GM19238 (cell line): Measurements from ENCODE around the gene SURF1.

ENCODE experiments used
- DNase-seq: peaks from one replicate; pipeline ENCODE4 v3.0.0; 2011; ENCODE audit warnings: low spot score; ENCODE audit not compliant: insufficient read length

Gene SURF1

DNA sequence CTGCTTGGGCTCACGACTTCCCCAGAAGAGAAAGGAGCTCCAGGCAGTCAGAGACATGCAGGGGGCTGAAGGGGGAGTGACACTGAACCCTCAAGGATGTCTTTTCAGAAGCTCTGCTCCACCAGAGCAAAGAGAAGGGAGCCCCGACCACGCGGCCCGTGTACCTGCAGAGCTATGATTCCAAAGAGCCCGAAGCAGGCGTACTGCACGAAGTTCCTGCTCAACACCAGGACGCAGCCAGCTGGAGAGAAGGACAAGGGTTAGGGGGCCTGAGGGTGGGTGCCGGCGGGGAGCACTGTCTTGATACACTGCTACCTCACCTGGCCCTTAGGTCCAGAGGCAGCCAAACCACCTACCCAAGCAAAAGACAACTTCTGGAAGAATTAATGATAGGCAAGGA is 10.1 kb upstream of the SURF1 start:
- DNase-seq = no peak

DNA sequence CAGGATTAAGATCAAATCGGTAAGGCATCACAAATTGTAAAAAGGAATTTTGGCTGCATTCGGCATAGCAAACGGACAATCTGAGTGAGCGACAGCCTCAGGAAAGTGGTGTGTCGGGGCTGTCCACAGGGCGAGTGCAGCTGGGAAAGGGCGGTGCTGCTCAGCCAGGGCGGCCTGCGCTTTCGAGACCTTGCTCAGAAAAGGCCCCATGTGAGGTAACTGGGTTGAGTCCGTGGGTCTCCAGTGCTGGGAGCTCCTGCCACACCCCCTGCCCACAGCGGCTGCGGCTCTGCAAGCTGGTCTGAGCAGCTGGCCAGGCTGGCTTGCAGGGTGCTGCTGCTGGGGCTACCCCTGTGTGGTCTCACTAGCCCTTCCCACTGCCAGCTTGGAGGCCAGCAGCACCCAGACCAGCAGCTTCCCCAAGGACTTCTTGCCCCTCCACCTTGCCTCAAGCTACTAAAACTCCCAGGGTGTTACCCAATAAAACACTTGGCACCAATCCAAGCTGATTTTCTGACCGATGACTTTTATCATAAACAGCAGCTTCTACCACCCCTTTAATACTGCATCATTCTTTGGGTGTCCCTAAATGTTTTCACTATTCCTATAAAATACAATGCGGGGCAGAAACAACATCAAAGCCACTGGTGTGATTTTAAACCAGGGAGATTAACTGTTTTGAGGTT is 6.2 kb upstream of the SURF1 start:
- DNase-seq = no peak

DNA sequence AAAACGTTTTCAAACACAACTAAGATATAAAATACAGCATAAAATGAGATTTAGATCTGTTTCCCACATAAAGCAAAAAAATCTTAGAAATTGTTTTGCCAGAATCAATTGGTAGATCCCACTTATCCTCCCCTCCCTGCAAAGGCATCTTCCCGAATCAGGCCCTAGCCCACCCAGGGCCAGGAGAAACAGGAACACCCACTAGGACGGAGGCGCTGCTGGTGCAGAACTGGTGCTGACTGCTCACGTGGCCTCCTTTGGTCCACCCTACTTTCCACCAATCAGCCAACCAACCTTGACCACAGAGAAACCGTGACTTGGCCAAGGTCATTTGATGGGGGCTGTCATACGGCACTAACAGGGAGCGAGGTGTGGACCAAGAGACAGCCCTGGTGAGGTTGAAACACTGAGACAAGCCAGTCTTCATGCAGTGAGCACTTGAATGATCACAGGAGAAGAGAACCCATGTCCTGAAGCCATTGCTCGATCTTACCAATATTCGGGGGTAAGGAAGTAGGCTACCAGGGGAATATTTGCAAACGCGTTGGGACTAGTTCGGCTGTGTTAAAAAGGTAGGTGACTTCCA is 5.3 kb upstream of the SURF1 start:
- no peak for DNase-seq

DNA sequence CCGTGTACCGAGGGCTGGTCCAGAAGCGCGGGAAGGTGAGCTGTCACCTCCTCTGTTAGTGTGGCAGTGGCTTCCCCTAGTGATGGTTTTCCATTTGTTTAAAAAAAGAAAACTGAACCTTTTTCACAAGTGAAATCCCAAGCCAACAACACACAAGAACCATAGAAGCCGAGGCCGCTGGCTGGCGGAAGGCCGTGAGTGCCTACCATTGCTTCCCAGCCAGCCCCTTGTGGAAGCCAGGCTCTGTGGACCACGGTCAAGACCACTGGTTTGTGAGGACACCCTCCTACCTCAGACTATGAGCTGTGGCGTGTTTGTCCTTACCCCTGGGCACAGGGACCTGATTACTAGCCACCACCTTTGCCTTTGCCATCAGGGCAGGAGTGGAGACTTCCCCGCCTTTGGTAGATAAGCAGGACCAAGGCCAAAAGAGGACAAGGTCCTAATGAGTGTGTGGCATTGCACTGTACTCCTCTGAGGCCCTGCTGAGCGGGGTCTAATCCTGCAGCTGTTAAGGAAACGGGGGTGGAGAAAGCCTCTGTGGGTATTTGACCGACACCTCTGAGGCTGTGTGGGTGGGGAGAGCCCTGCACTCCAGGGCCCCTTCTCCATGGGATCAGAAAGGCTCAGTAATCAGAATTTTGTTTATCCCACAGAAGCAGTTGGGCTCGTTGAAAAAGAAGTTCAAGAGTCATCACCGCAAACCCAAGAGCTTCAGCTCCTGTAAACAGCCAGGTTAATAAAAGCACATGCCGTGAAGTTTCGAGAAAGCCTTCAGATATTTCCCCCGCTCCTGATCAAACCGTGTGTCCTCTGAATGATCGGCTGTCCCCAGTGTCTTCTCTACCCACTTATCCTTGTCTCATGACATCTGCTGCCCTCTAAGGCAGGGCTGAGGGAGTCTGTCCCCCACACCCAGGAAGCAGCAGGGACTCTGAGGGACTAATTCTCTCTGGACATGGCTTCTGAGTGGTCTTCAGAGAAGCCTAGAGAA is 4.4 kb upstream of the SURF1 start:
- DNase-seq = no peak

DNA sequence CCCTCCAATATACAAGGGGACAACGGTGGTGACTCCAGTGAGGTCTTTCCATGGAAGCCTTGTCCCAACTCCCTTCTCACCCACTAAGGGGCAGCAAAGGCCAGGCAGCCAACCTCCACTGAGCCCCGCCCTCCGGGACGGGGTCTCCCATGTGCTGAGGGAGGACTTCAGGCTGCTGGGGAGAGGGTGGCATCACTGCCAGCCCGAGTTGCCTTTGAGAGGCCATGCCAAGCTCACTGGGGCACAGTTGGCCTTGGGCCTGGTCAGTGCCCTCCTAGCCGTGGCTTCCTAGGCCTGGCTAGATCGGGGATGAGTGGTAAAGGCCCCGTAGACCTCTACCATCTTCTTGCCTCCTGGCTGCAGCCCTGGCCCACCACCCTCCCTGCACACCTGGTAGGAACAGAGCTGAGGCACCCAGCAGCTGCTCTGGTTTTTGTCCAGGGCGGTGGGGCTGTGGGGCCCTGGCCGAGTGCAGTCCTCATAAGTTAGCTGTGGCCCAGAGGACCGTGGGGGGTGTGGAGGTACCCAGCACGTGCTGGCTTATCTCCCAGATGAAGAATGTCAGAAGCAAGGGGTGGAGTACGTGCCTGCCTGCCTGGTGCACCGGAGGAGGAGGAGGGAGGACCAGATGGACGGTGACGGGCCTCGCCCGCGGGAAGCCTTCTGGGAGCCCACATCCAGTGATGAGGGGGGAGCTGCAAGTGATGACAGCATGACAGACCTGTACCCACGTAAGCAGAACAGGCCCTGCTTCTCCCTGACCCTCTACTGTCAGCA is 3.3 kb upstream of the SURF1 start:
- no peak for DNase-seq

DNA sequence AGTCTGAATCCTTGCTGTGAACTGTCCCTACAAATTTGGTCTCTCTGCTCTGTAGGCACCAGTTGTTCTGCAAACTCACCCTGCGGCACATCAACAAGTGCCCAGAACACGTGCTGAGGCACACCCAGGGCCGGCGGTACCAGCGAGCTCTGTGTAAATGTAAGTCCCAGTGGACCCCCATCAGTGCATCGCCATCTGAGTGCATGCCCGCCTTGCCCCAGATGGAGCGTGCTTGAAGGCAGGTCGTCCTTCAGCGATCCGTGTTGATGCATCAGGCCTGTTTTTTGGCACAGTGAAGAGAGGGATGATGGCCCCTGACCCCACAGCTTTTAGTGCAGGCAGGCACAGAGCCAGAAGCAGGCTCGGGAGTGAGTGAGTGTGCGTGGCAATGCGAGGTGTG is 1.4 kb upstream of the SURF1 start:
- DNase-seq = no peak

DNA sequence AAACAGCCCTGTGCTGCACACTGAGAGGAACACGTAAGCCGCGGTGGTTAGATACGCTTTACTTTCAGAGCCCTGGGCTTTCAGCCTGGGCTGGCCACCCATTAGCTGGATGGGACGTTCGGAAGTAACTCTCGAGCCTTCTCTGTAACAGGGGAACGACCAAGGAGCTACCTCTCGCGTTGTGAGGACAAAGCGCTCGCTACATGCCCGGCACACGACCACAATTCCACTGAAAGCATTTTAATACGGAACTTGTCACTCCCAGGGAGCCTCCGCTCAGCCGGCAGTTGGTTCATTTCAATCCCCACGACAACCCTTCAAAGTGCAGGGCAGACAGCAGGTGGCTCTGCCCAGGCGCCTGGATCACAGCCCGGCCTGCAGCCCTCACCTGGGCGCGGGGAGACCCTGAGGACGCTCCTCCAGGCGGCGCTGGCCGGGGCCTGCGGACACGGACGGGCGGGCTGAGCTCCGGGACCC is 368 bp downstream of the SURF1 start:
- no peak for DNase-seq

DNA sequence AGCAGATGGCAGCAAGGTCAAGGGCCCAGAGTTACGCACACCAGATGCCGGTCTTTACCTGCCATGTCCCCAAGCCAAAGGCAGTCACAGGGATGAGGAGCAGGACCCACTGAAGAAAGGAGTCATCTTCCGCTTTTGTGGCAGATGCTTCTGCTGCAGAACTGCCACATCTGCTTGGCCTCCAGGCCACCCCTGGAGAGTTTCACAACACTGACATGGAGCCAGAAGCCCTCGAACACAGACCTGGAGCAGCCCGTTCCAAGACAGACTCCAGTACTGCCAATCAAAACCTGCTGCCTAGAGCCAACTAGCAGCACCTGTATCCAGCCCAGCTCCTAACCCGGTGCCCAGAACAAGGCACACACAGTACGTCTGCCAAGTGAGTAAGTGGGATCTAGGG is 1.5 kb downstream of the SURF1 start:
- no peak for DNase-seq

DNA sequence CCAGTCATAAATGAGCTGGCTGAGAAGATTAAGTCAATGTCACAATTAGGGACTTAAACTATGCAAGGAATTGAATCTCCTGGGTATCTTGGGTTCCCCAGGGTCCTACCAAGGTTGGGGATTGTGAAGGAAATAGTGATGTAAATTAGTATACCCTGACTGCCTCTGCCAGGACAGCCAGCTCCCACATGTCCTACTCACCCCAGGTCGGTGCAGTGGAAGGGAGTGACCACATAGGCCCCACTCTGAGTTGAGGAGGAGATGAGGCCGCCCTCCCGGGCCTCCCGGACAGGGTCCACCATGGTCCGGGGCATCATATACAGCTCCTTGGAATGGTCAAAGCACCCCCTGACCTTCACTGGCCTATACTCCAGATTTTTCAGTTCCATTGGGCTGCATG is 2.7 kb downstream of the SURF1 start:
- DNase-seq = no peak

GRCh38 chr9:133352635-133353340 is 3.5 kb downstream of the SURF1 start:
- no peak for DNase-seq

- DNase-seq = no peak
Measured at GRCh38 chr9:133351908-133352634, 4.2 kb downstream of the SURF1 start.

- DNase-seq = no peak
Measured at GRCh38 chr9:133351526-133351907, 4.8 kb downstream of the SURF1 start.

GRCh38 chr9:133349965-133350616 is 6.2 kb downstream of the SURF1 start:
- no peak for DNase-seq

DNA sequence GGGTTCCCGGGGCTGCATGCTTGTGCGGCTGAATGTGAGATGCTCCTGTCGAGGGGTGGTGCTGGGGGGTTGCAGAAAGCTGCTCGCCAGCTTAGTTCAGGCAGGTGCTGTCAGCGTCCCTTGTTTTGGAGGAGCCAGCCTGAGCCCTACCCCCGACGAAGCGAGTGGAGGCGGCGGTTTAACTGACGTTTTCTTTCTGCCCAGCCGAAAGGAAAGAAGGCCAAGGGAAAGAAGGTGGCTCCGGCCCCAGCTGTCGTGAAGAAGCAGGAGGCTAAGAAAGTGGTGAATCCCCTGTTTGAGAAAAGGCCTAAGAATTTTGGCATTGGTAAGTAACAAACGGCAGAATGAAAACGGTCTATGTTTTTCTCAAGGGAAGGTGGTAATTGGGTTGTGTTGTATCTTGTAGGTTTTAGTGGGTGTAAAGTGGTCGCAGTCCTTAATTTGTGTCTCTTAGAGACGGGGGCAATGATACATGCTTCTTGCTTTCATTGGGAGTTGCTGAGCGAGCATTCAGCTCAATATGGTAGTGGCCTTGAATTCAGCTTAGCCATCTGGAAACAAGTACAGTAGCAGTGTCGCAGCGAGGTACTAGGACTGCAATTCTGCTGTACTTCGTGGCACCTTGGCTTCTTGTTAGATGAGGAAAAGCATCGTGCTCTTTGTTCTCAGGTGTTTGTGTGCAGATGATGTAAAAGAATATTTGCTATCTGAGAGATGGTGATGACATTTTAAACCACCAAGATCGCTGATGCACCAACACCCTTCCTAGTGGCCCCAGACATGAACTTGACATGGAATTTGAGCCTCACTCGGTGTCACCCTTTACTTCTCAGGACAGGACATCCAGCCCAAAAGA is 7.3 kb downstream of the SURF1 start:
- DNase-seq = no peak

DNA sequence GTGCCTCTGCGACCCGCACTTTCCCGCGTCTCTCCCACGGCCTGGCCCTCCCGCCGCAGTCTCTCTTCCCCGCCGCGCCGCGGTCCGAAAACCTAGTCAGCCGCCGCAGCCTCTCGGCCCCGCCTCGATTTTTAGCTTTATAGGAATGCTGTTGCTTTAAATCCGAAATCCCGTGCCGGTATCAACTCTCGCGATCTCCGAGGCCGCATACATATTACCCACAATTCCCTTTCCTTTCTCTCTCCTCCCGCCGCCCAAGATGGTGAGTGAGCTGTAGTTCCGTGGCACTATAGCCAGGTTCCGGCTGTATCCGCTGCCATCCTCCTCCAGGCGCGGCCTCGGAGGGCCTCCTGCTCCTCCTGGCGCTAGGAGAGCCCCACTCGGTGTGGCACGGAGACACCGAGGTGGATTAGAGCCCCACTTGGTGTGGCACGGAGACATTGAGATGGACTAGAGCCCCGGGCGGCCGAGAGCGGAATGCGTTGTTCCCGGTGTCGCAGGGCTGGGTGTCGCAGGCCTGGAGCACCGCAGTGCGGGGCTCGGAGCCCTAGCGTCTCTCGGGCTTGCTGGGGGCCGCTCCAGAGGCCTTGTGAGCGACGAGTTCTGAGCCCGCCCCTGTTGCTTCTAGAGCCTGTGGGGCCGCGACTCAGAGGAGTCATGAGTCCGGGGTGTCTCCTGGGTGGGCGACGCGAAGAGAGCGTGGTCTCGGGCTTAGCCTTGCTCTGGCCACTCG is 8.1 kb downstream of the SURF1 start, which contains the start of the genes MED22 and RPL7A:
MED22 (minus strand) TSS at position 147 of the 733 bp plus-strand sequence. CDS start 1,469 bp downstream, outside the sequence.
RPL7A (plus strand) TSS at position 234 of the 733 bp plus-strand sequence; CDS start at position 260, 26 bp downstream.
- DNase-seq = peak; percentile 86

DNA sequence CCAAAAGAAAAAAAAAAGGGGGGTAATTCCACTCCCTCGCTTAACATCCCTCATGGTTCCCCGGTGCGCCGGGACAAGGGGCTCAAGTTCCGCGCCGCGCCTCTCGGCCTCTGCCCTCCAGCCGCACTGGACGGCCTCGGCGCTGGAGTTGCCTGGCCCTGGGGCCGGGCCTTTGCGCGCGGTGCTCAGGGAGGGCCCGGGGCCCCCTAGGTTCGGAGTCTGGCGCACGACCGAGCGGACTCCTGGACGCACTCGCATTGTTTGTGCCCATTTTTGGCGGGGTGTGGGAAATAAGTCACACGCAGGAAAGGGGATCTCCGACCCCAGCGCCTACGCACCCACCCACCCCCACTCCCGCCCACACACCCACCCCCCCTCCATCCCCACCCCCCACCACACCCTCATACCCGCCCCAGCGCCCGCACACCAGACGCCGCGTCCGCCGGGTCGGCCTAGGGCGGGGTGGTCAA is 8.7 kb downstream of the SURF1 start:
- DNase-seq = peak; percentile 58

- DNase-seq = no peak
Measured at GRCh38 chr9:133346021-133346785, 10.1 kb downstream of the SURF1 start.
